HepG2 (cell line): Measurements from ENCODE around the gene CNTD1. TPM values are rescaled to one million over a fixed set of nuclear protein-coding genes. Genes with fewer than 3 reads are reported as not detected.

Experiments used
- AHR ChIP-seq: IDR thresholded peaks from 2 replicates; pipeline ENCODE4 v1.6.1; 2018; ENCODE audit warnings: missing genetic modification reagents, missing compliant biosample characterization
- ARHGAP35 ChIP-seq: sonication (generic); formaldehyde crosslinking; IDR thresholded peaks from 2 replicates; pipeline ENCODE4 v1.9.0; 2022; ENCODE audit warnings: mild to moderate bottlenecking, inconsistent platforms, moderate library complexity, missing genetic modification reagents, borderline replicate concordance
- EZH2 ChIP-seq: conservative IDR thresholded peaks from 2 replicates; pipeline ENCODE4 v1.6.1; 2012; ENCODE audit warnings: mild to moderate bottlenecking, low read depth, low read length, moderate library complexity
- FLYWCH1 ChIP-seq: sonication (generic); formaldehyde crosslinking; IDR thresholded peaks from 2 replicates; pipeline ENCODE4 v1.8.1; 2023; ENCODE audit warnings: mild to moderate bottlenecking, missing genetic modification reagents
- FOSL2 ChIP-seq: sonication (generic); formaldehyde crosslinking; IDR thresholded peaks from 2 replicates; pipeline ENCODE4 v1.4.0; 2020; ENCODE audit warnings: missing genetic modification reagents
- FOXM1 ChIP-seq: sonication (generic); formaldehyde crosslinking; IDR thresholded peaks from 2 replicates; pipeline ENCODE4 v1.5.0; 2020; ENCODE audit warnings: missing genetic modification reagents
- KLF15 ChIP-seq: sonication (generic); formaldehyde crosslinking; IDR thresholded peaks from 2 replicates; pipeline ENCODE4 v1.8.1; 2023; ENCODE audit warnings: borderline replicate concordance, mild to moderate bottlenecking, inconsistent platforms, missing genetic modification reagents, mixed read lengths
- MAFF ChIP-seq: IDR thresholded peaks from 2 replicates; pipeline ENCODE4 v1.6.1; 2011; ENCODE audit warnings: low read depth, low read length, improper control_type of control experiment
- MEF2D ChIP-seq: sonication (generic); formaldehyde crosslinking; IDR thresholded peaks from 2 replicates; pipeline ENCODE4 v1.5.1; 2020; ENCODE audit warnings: mild to moderate bottlenecking, missing genetic modification reagents
- MNT ChIP-seq: fragments of 450-650 bp; IDR thresholded peaks from 2 replicates; pipeline ENCODE4 v1.6.1; 2016
- MTA3 ChIP-seq: sonication (generic); formaldehyde crosslinking; IDR thresholded peaks from 2 replicates; pipeline ENCODE4 v1.4.0; 2020; ENCODE audit warnings: missing genetic modification reagents
- PLRG1 ChIP-seq: fragments of 450-650 bp; conservative IDR thresholded peaks from 2 replicates; pipeline ENCODE4 v1.6.1; 2016
- SCMH1 ChIP-seq: sonication (generic); formaldehyde crosslinking; IDR thresholded peaks from 2 replicates; pipeline ENCODE4 v1.9.0; 2021; ENCODE audit warnings: missing genetic modification reagents, mild to moderate bottlenecking, borderline replicate concordance
- SNAI1 ChIP-seq: sonication (generic); formaldehyde crosslinking; IDR thresholded peaks from 2 replicates; pipeline ENCODE4 v1.5.0; 2020; ENCODE audit warnings: mild to moderate bottlenecking, missing genetic modification reagents, borderline replicate concordance
- SRSF4 ChIP-seq: fragments of 200-400 bp; formaldehyde crosslinking; IDR thresholded peaks from one replicate; pipeline ENCODE4 v1.6.1; 2018; ENCODE audit warnings: mild to moderate bottlenecking, low read depth, low read length, moderate library complexity; ENCODE audit not compliant: poor library complexity, severe bottlenecking
- SRSF9 ChIP-seq: fragments of 200-400 bp; formaldehyde crosslinking; IDR thresholded peaks from 2 replicates; pipeline ENCODE4 v1.6.1; 2018; ENCODE audit warnings: borderline replicate concordance, mild to moderate bottlenecking, low read depth, low read length; ENCODE audit not compliant: insufficient read depth, poor library complexity, severe bottlenecking
- SRY ChIP-seq: sonication (generic); formaldehyde crosslinking; IDR thresholded peaks from 2 replicates; pipeline ENCODE4 v1.8.0; 2022; ENCODE audit warnings: mild to moderate bottlenecking, missing genetic modification reagents
- ZBTB3 ChIP-seq: sonication (generic); formaldehyde crosslinking; IDR thresholded peaks from 2 replicates; pipeline ENCODE4 v1.4.0; 2020; ENCODE audit warnings: low read depth, mild to moderate bottlenecking, moderate library complexity, missing genetic modification reagents, borderline replicate concordance
- ZBTB44 ChIP-seq: sonication (generic); formaldehyde crosslinking; IDR thresholded peaks from 2 replicates; pipeline ENCODE4 v1.4.0; 2020; ENCODE audit warnings: missing genetic modification reagents
- ZFP36L1 ChIP-seq: sonication (generic); formaldehyde crosslinking; IDR thresholded peaks from 2 replicates; pipeline ENCODE4 v1.8.0; 2022; ENCODE audit warnings: mild to moderate bottlenecking, missing genetic modification reagents, moderate library complexity
- ZNF121 ChIP-seq: sonication (generic); formaldehyde crosslinking; IDR thresholded peaks from 2 replicates; pipeline ENCODE4 v1.5.0; 2020; ENCODE audit warnings: mild to moderate bottlenecking, missing genetic modification reagents
- ZNF207 ChIP-seq: fragments of 450-650 bp; IDR thresholded peaks from 2 replicates; pipeline ENCODE4 v1.6.1; 2016; ENCODE audit warnings: antibody characterized with exemption, borderline replicate concordance
- ZNF235 ChIP-seq: sonication (generic); formaldehyde crosslinking; IDR thresholded peaks from 2 replicates; pipeline ENCODE4 v1.8.1; 2023; ENCODE audit warnings: mild to moderate bottlenecking, missing genetic modification reagents, borderline replicate concordance
- ZNF253 ChIP-seq: sonication (generic); formaldehyde crosslinking; IDR thresholded peaks from 2 replicates; pipeline ENCODE4 v1.8.0; 2022; ENCODE audit warnings: mild to moderate bottlenecking, missing genetic modification reagents, borderline replicate concordance
- ZNF605 ChIP-seq: sonication (generic); formaldehyde crosslinking; IDR thresholded peaks from 2 replicates; pipeline ENCODE4 v1.8.0; 2022; ENCODE audit warnings: mild to moderate bottlenecking, missing genetic modification reagents
- ZNF619 ChIP-seq: sonication (generic); formaldehyde crosslinking; IDR thresholded peaks from 2 replicates; pipeline ENCODE4 v1.4.0; 2020; ENCODE audit warnings: mild to moderate bottlenecking, missing genetic modification reagents
- polyA plus RNA-seq, 8 experiments: library from polyadenylated mRNA; depleted of rRNA in 3 of 8; stranded (reverse) in 7 of 8; unstranded in 1 of 8; fragments of >200 nt; fragmentation: Illumina TruSeq in 4 of 8; extraction: Trizol in 4 of 8; gene quantifications; 2 replicates each; pipeline versions ENCODE4 v1.2.1 to v1.2.3, GENCODE V29; 2011 to 2016; ENCODE audit warnings: low read depth in 4 of 8, missing spikeins in 1 of 8, mixed read lengths in 1 of 8; ENCODE audit not compliant: insufficient read depth in 1 of 8
- total RNA-seq, 5 experiments: library from RNA; depleted of rRNA; stranded (reverse); fragments of >200 nt; fragmentation: Illumina TruSeq; extraction: Trizol; gene quantifications; 2 replicates each; pipeline ENCODE4 v1.2.3, GENCODE V29; 2016; ENCODE audit warnings: low read depth in 1 of 5
- TF ChIP-seq, protein P1 (sequence below): sonication (generic); formaldehyde crosslinking; IDR thresholded peaks from 2 replicates; pipeline ENCODE4 v1.5.0; 2020; ENCODE audit warnings: missing genetic modification reagents

CNTD1 gene
- total and polyA plus RNA-seq, 2 of the 13 experiments (the other 11 are each of a cell fraction or from before 2014, with no cell fraction given), result 0.11 to 0.15 TPM

GRCh38 chr17:42779936-42780850, 18.5 kb upstream of the CNTD1 start, which contains the start of gene WNK4 (continued):
- TF ChIP-seq SCMH1 (CRISPR knock-in tag), result no peak
- TF ChIP-seq ZBTB44 (CRISPR knock-in tag), result 0 out of 2 replicates have a peak, but pooled peaks have one; percentile 21
- TF ChIP-seq ZNF235 (CRISPR knock-in tag), result no peak
- TF ChIP-seq PLRG1, result no peak
- 0 out of 2 replicates have a peak, but pooled peaks have one; percentile 26 for TF ChIP-seq AHR (CRISPR knock-in tag)
- no peak for TF ChIP-seq SNAI1
- peak; percentile 25 for TF ChIP-seq FOSL2 (CRISPR knock-in tag)
- TF ChIP-seq MAFF, result no peak
- no peak for TF ChIP-seq MNT
- no peak for TF ChIP-seq FLYWCH1
- TF ChIP-seq FOXM1 (CRISPR knock-in tag), result no peak
- peak; percentile 97 for TF ChIP-seq MEF2D
- TF ChIP-seq KLF15 (CRISPR knock-in tag), result no peak
- no peak for TF ChIP-seq SRSF4
- TF ChIP-seq SRY (CRISPR knock-in tag), result no peak; the same call in 1 of the 2 replicates
- TF ChIP-seq EZH2, result no peak
- TF ChIP-seq, protein P1, sequence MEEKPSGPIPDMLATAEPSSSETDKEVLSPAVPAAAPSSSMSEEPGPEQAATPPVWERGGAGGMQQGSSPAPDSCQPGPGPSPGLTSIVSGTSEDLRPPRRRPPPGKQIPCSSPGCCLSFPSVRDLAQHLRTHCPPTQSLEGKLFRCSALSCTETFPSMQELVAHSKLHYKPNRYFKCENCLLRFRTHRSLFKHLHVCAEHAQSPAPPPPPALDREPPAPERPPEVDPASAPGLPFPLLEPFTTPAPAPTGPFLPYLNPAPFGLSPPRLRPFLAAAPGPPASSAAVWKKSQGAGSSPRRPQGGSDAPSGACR (CRISPR knock-in tag), result peak; percentile 75; the same call in 1 of the 2 replicates
- peak; percentile 43; the same call in 1 of the 2 replicates for TF ChIP-seq ZNF605
- no peak; the same call in 1 of the 2 replicates for TF ChIP-seq ARHGAP35 (CRISPR knock-in tag)
- no peak for TF ChIP-seq ZNF207
- no peak for TF ChIP-seq ZNF253
- TF ChIP-seq ZNF121 (CRISPR knock-in tag), result peak; percentile 64; the same call in 1 of the 2 replicates
- peak; percentile 33; the same call in 1 of the 2 replicates for TF ChIP-seq ZNF619 (CRISPR knock-in tag)
- TF ChIP-seq ZBTB3 (CRISPR knock-in tag), result no peak
- no peak for TF ChIP-seq MTA3 (CRISPR knock-in tag)
- no peak for TF ChIP-seq SRSF9
- peak; percentile 95 for TF ChIP-seq ZFP36L1 (CRISPR knock-in tag)
